Islet precursor cell (in vitro differentiated cells): ENCODE data around the gene TCN1.
"Not testable (repeated sequence)": the region's sequence is repeated elsewhere in the genome, so short reads cannot be mapped to it uniquely, and the experiment has no call there.

Experiments
- DNase-seq: peaks from one replicate; pipeline ENCODE4 v3.0.0-alpha.2; 2018

The TCN1 gene, protein sequence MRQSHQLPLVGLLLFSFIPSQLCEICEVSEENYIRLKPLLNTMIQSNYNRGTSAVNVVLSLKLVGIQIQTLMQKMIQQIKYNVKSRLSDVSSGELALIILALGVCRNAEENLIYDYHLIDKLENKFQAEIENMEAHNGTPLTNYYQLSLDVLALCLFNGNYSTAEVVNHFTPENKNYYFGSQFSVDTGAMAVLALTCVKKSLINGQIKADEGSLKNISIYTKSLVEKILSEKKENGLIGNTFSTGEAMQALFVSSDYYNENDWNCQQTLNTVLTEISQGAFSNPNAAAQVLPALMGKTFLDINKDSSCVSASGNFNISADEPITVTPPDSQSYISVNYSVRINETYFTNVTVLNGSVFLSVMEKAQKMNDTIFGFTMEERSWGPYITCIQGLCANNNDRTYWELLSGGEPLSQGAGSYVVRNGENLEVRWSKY

DNA sequence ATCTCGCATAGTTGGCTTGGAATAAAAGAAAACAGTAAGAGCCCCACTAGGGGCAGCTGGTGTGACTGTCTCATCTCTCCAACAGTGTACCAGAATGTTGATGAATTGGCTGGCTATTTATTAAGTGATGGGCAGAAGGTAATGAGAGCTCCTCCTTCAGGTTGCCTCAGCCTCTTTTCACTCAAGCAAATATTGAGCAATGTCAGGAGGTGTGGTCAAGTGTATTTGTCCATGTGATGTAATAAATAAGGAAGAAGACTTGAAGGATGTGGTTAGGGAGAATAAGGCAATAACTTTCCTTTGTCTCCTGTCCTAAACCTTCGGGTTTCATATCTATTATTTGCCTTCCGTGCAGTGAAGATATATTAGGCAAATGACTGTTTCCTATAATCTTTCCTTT, at the start of gene TCN1:
Gene TCN1, minus strand, starts transcription at position 91 of the 400 bp plus-strand sequence. Its CDS starts 17 bp downstream, at position 74.
- DNase-seq, result no peak

DNA sequence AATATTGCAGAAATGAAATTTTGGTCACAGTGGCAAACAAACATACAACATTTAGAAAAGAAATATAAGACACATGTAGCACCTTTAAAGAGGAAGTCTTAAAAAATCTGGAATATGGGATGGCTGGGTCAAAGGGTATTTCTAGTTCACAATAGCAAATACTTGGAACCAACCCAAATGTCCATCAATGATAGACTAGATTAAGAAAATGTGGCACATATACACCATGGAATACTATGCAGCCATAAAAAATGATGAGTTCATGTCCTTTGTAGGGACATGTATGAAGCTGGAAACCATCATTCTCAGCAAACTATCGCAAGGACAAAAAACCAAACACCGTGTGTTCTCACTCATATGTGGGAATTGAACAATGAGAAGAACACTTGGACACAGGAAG, 37.3 kb upstream of the TCN1 start:
- DNase-seq, result not testable (repeated sequence)

- DNase-seq, result peak; percentile 71
Measured at GRCh38 chr11:59901306-59901705, 35.0 kb upstream of the TCN1 start.

DNA sequence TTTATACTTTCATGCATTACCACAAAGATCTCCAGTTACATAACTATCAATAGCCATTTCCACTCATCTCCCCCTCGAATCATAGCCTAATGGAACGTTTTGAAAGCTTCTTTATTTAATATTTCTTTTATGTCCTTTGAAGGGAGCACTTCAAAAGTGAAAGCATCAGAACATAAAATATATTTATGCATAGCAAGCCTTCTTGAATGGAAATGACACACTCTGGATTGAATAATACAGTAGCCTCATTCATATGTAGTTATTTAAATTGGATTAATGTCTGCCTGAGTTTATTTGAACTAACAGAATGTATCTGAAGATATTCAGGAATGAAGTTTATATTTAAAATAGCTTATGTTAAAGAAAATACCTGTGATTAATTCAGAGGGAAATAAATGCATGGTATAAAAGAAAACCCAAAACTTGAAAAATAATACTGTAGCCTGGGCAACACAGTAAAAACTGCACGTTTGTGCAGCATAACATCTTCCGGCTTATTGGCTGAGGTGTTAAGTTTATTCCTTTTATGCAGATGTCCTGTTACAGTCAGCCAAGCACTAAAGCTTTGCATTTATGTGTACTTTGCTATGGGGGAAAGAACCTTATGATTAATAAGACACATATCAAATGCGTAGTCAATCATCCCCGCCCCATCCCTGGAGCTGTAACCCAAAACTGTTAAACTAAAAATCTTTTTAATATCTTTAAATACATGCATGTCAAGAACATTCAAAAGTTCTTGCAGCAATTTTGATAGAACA, 34.3 kb upstream of the TCN1 start:
- DNase-seq, result no peak

DNA sequence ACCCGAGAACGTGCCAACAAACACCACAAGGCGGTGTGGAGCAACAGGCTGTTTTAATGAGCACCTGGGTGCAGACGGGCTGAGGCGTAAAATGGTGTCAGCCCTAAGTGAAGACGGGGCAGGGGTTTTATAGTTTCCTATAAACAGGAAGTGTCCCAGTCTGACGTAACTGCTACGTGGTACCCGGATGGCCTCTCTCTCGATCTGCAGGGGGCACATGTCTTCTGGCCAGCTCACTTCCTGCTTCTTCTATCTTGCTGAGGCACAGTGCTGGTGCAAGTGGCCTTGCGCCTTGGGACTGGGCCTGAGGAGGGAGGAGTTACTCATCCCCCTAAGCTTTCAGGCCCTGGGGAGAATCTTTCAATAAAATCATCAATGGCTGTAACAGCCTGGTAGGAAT, 33.2 kb upstream of the TCN1 start:
- peak; percentile 61 for DNase-seq

GRCh38 chr11:59898650-59899049, 32.4 kb upstream of the TCN1 start:
- DNase-seq, result no peak

DNA sequence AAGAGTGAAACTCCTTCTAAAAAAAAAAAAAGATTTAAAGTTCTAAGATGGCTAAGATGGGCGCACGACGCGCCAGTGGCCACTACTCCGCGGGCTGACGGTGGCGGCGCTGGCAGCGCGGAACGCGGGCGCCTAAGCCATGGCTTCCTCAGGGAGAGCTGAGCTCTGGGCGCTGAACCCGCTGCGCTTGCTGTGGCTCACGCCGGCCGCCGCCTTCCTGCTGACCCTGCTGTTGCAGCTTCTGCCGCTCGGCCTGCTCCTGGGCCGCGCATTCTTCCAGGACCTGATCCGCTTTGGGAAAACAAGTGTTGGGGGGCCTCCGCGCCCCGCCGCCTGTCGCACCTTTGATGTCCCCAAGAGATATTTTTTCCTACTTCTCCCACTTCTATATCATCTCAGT, 31.8 kb upstream of the TCN1 start:
- no peak for DNase-seq

- DNase-seq, result no peak
Measured at GRCh38 chr11:59894616-59895015, 28.3 kb upstream of the TCN1 start.

GRCh38 chr11:59891781-59892181, 25.5 kb upstream of the TCN1 start:
- DNase-seq, result peak; percentile 76

GRCh38 chr11:59887156-59887555, 20.9 kb upstream of the TCN1 start:
- not testable (repeated sequence) for DNase-seq

DNA sequence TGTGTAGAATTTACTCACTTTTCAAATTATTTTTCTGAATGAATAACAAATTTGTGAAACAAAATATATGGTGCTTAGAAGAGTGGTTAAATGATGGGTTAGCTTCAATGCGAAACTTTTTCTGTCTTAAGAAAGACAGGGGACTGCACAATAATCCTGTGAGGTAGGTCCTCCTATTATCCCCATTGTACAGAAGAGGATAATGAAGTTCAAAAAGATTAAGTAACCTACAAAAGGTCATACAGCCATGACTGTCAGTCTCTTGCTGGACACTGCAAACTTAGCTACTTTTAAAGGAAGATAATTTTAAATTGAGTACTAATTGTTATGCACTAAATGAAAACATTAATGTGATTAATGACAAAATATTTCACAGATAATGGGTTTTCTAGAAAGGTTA, 17.3 kb upstream of the TCN1 start:
- no peak for DNase-seq

GRCh38 chr11:59879567-59879966, 13.3 kb upstream of the TCN1 start:
- DNase-seq, result no peak

DNA sequence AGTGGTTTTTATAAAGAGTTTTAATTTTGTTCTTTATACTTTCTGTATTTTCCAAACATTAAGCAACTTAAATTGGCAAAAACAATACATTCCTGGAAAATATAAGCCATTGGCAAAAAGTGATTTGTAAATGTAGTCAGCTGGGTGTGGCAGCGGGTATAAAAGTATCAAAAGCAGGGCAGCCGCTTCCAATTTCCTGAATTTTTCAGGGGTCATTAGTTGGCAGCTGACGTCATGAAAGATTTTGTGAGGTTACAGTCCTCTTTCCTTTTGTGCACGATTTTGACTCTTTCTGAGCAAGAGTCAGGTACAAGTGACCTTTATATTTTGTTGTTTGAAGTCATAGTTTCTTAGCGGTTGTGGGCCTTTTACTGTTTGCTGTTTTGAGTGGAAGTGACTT, 12.3 kb upstream of the TCN1 start, which contains the start of gene OOSP3:
Gene OOSP3, plus strand, starts transcription at position 208 of the 400 bp plus-strand sequence. Its CDS starts 27 bp downstream, at position 235.
- no peak for DNase-seq

- no peak for DNase-seq
Measured at GRCh38 chr11:59877784-59878183, 11.5 kb upstream of the TCN1 start.

GRCh38 chr11:59877325-59877724, 11.0 kb upstream of the TCN1 start:
- DNase-seq, result no peak

- DNase-seq, result no peak
Measured at GRCh38 chr11:59875856-59876519, 9.7 kb upstream of the TCN1 start.

GRCh38 chr11:59872076-59872475, 5.8 kb upstream of the TCN1 start:
- no peak for DNase-seq

DNA sequence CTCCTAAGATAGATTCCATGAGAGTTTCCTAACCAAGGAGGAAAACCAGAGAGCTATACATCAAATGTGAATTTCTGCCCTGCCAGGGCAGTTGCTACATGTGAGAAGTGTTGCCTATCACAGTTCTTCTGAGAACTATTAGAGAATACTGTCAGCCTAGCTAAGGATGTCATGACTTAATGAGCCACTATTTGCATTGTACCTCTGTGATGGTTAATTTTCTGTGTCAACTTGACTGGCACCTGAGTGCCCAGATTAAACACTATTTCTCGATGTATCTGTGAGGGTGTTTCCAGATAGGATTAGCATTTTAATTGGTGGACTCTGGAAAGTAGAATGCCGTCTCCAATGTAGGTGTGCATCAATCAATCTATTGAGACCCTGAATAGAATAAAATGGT, 1.7 kb upstream of the TCN1 start:
- no peak for DNase-seq

- DNase-seq, result no peak
Measured at GRCh38 chr11:59866836-59867235, 549 bp upstream of the TCN1 start.

DNA sequence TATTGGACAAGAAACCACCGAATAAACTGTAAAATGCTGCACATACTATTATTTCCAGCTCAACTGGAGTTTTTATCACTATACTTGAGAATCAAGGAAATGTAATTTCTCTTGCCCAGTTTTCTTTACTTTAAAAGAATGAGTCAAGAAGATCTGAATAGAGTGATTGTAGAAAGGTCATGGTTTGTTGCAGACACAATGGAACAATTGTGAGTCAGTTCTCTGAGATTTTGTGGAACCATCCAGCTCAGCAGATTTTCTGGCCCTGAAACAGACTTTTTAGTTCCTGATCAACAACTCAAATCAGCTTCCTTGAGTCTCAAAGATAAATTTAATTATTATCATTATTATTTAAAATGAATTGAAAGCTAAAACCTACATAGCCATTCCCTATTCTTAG, 1.3 kb downstream of the TCN1 start:
- DNase-seq, result no peak

DNA sequence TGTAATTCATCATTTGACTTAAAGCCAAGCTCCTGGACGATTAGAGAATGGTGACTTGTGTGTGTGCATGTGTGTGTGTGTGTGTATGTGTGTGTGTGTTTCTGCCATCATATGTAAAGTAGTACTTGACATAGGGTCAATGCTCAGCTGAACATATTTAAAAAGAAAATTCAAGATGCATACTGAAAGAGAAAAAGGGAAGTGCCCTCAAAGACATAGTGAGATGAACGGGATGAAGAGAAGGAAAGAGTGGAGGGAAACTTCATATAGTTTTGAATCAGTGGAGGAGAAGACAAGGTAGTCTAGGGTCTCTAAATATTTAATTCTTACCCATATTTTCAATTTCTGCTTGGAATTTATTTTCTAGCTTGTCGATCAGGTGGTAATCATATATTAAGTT, 4.0 kb downstream of the TCN1 start:
- DNase-seq, result no peak

GRCh38 chr11:59859673-59860072, 6.6 kb downstream of the TCN1 start:
- DNase-seq, result no peak
